KMS-11 (cell line): ENCODE data around the gene GRAMD2A.

Experiments used
- H2AFZ ChIP-seq: fragments of 200-600 bp; sonication (generic); 2 replicates; pipeline ENCODE4 v1.6.1; 2016; ENCODE audit warnings: antibody characterized with exemption, mixed run types, low read depth
- H3K27ac ChIP-seq: fragments of 200-600 bp; sonication (generic); 2 replicates; pipeline ENCODE4 v1.6.1; 2016; ENCODE audit warnings: mild to moderate bottlenecking, mixed run types
- H3K27me3 ChIP-seq: fragments of 200-600 bp; sonication (generic); 2 replicates; pipeline ENCODE4 v1.6.1; 2017; ENCODE audit warnings: mild to moderate bottlenecking, low read depth, mixed run types, moderate library complexity; ENCODE audit not compliant: insufficient read depth
- H3K36me3 ChIP-seq: fragments of 200-600 bp; sonication (generic); 2 replicates; pipeline ENCODE4 v1.6.1; 2017; ENCODE audit warnings: mild to moderate bottlenecking, mixed run types; ENCODE audit not compliant: insufficient read depth
- H3K4me1 ChIP-seq: fragments of 200-600 bp; sonication (generic); 2 replicates; pipeline ENCODE4 v1.6.1; 2016; ENCODE audit warnings: mild to moderate bottlenecking, low read depth, mixed run types; ENCODE audit not compliant: poor library complexity, severe bottlenecking
- H3K4me2 ChIP-seq: fragments of 200-600 bp; sonication (generic); 2 replicates; pipeline ENCODE4 v1.7.0; 2016; ENCODE audit warnings: mild to moderate bottlenecking, mixed run types
- H3K4me3 ChIP-seq: fragments of 200-600 bp; sonication (generic); IDR thresholded peaks from 2 replicates; pipeline ENCODE4 v1.6.1; 2017; ENCODE audit warnings: low read depth, low read length, mixed read lengths; ENCODE audit not compliant: insufficient read depth
- H3K79me2 ChIP-seq: fragments of 200-600 bp; sonication (generic); 2 replicates; pipeline ENCODE4 v1.6.1; 2016; ENCODE audit warnings: low read depth, mixed run types; ENCODE audit not compliant: insufficient read depth
- H3K9ac ChIP-seq: fragments of 200-600 bp; sonication (generic); 2 replicates; pipeline ENCODE4 v1.6.1; 2016; ENCODE audit warnings: mild to moderate bottlenecking, mixed run types
- H4K20me1 ChIP-seq: fragments of 200-600 bp; sonication (generic); 2 replicates; pipeline ENCODE4 v1.6.1; 2016; ENCODE audit warnings: mild to moderate bottlenecking, mixed run types; ENCODE audit not compliant: insufficient read depth
- TF ChIP-seq, protein P1 (sequence below): fragments of 200-600 bp; sonication (generic); conservative IDR thresholded peaks from 2 replicates; pipeline ENCODE4 v1.6.1; 2017; ENCODE audit warnings: low read depth, mild to moderate bottlenecking, antibody characterized with exemption, low read length, moderate library complexity, mixed read lengths

The GRAMD2A gene

DNA sequence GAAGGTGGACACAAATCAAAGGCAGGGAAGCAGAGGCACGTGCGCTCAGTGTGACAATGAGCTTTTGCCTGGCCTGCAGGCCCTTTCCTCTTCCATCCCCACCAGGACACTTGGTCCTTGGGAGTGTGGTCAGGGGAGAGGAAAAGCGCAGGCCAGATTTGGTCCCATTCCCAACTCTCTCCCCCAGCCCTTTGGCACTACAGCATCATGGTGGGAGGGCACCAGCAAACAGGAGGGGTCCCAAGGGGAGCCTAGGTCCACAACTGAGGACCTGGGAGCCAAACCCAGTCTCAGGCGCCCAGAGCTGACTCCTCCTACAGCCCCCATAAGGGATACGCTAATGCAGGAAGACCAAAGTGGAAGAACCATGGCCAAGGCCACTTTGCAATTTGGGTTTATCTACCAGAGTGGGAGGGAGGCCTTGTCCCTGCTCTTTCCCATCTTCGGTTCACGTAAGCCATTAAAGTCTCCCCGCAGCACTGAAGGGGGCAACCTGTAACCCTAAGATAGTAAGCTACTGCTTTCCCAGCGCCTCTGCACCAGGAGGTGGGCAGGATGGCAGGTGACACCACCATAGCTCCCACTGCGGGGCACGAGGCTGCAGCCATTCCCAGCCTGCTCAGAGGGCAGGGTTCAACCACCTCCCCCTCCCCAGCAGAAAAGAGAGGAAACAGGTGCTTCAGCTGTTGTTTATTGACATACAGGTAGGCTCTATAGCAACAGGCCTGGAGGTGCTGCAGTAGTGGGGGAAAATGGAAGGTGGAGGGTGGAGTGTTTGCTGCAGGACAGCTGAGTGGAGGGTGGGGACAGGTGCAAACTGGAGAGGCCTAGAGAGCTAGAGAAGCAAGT is 993 bp upstream of the GRAMD2A start:
- Histone ChIP-seq H2AFZ (no peak overlapping the region), H3K4me2 (no peak overlapping the region), H3K27me3 (no peaks in the 10 kb centered on the region), H3K9ac (no peak overlapping the region), H3K79me2 (no peaks in the 10 kb centered on the region; the same call in 1 of the 2 replicates), H3K4me1 (peaks cover 29% of the 10 kb centered on the region), H3K36me3 (peaks cover 17% of the 10 kb centered on the region; the same call in 1 of the 2 replicates), H4K20me1 (no peaks in the 10 kb centered on the region), H3K4me3 (no peak overlapping the region), H3K27ac (no peak overlapping the region)
- TF ChIP-seq, protein P1, sequence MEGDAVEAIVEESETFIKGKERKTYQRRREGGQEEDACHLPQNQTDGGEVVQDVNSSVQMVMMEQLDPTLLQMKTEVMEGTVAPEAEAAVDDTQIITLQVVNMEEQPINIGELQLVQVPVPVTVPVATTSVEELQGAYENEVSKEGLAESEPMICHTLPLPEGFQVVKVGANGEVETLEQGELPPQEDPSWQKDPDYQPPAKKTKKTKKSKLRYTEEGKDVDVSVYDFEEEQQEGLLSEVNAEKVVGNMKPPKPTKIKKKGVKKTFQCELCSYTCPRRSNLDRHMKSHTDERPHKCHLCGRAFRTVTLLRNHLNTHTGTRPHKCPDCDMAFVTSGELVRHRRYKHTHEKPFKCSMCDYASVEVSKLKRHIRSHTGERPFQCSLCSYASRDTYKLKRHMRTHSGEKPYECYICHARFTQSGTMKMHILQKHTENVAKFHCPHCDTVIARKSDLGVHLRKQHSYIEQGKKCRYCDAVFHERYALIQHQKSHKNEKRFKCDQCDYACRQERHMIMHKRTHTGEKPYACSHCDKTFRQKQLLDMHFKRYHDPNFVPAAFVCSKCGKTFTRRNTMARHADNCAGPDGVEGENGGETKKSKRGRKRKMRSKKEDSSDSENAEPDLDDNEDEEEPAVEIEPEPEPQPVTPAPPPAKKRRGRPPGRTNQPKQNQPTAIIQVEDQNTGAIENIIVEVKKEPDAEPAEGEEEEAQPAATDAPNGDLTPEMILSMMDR, result no peak

DNA sequence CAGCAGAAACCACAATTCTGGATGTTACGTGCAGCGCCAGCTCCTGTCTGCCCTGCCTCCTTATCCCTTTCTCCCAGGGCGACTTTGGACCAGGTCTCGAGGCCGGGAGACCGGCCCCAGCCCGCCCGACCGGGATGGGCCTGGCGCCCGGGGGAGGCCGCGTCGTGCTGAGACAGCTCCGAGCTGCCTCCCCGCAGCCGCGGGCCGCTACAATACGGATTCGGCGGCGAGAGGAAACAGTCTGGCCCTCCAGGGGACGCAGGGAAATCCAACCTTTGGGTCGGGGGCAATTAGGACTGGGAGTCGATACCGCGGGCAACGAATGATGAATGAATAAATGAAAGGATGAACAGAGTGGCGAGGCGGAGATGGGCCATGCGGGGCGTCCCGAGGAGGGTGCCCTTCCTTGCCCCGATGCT is 537 bp downstream of the GRAMD2A start:
- Histone ChIP-seq H3K36me3 (peaks cover 5% of the 10 kb centered on the region; the same call in 1 of the 2 replicates), H3K27me3 (no peaks in the 10 kb centered on the region), H3K27ac (no peak overlapping the region), H3K4me1 (peaks cover 14% of the 10 kb centered on the region), H4K20me1 (no peaks in the 10 kb centered on the region), H3K9ac (no peak overlapping the region), H3K4me3 (no peak overlapping the region), H3K79me2 (no peaks in the 10 kb centered on the region), H3K4me2 (no peak overlapping the region), H2AFZ (no peak overlapping the region)
- TF ChIP-seq, protein P1, result no peak

DNA sequence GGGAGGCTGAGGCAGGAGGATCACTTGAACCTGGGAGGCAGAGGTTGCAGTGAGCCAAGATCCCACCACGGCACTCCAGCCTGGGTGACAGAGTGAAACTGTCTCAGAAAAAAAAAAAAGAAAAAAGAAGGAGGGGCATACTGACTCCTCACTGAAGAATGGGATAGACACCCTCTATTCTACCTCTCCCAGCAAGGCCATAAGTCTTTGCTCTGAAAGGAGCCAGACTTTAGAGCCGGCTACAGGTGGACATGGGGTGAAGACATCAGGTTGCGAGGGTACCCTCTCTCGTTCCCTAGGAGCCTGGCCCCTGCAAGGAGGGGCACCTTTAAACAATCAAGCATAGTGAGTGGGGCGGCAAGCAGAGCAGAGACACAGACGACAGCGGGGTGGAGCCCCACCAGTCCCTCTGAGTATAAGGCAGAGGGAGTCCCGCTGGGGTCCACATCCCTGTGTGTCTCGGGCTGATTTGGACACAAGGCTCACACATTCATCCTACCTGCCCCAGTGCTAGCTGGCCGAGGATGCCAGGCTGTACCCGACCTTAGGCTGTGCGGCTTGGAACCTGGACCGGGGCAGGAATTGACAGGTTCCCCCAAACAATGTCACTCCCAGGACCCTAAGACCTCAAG is 1.1 kb downstream of the GRAMD2A start:
- H3K4me1 ChIP-seq, result peaks cover 9% of the 10 kb centered on the region
- TF ChIP-seq, protein P1, result no peak
- H3K79me2 ChIP-seq, result no peaks in the 10 kb centered on the region
- H3K27me3 ChIP-seq, result no peaks in the 10 kb centered on the region
- no peaks in the 10 kb centered on the region for H4K20me1 ChIP-seq
- no peak overlapping the region for H3K27ac ChIP-seq
- no peak overlapping the region for H3K4me2 ChIP-seq
- H2AFZ ChIP-seq, result no peak overlapping the region
- H3K9ac ChIP-seq, result no peak overlapping the region
- H3K4me3 ChIP-seq, result no peak overlapping the region
- peaks cover under 1% of the 10 kb centered on the region; the same call in 1 of the 2 replicates for H3K36me3 ChIP-seq

DNA sequence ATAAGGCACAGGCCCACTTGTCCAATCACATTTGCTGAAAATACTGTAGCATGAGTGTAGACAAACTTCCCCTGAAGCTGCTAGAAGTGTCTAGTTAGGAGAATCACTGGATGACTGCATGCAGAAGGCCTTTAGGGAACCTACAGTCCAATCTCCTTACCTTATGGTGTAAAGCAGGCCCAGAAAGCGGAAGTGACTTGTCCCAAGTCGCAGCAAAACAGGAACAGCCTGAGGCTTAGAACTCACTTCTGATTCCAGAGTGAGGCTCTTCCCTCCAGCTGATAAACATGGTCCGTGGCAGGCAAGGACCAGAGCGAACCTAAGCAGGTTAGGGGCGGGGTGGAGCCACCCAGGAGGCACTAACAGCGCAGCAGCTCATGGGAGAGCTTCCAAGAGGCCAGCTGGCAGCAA is 2.5 kb downstream of the GRAMD2A start:
- H3K4me1 ChIP-seq, result no peaks in the 10 kb centered on the region
- no peaks in the 10 kb centered on the region for H3K27me3 ChIP-seq
- H3K79me2 ChIP-seq, result no peaks in the 10 kb centered on the region
- H3K9ac ChIP-seq, result no peak overlapping the region
- no peak overlapping the region for H3K27ac ChIP-seq
- no peak overlapping the region for H3K4me2 ChIP-seq
- H3K36me3 ChIP-seq, result no peaks in the 10 kb centered on the region
- no peak overlapping the region for H2AFZ ChIP-seq
- H3K4me3 ChIP-seq, result no peak overlapping the region
- TF ChIP-seq, protein P1, result no peak
- H4K20me1 ChIP-seq, result no peaks in the 10 kb centered on the region
